GM12874 (cell line): ENCODE measurements around the gene MBNL1.

ENCODE experiments used
- TF ChIP-seq, protein P1 (sequence below): IDR thresholded peaks from 2 replicates; pipeline ENCODE4 v1.5.1; 2011; ENCODE audit warnings: low read depth, mild to moderate bottlenecking, control low read depth, low read length, moderate library complexity; ENCODE audit not compliant: insufficient read depth

The MBNL1 gene

DNA sequence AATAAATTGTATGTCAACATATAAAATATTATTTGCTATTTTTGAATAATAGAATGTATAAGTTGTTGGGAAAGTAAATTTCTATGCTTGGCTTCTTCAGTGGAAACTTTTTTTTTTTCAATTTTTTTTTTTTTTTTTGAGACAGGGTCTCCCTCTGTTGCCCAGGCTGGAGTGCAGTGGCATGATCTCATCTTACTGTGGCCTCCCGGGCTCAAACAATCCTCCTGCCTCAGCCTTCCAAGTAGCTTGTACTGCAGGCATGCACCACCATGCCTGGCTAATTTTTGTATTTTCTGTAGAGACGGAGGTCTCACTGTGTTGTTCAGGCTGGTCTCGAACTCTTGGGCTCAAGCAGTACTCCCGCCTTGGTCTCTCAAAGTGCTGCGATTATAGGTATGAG is 16.8 kb downstream of the MBNL1 start:
- TF ChIP-seq, protein P1, sequence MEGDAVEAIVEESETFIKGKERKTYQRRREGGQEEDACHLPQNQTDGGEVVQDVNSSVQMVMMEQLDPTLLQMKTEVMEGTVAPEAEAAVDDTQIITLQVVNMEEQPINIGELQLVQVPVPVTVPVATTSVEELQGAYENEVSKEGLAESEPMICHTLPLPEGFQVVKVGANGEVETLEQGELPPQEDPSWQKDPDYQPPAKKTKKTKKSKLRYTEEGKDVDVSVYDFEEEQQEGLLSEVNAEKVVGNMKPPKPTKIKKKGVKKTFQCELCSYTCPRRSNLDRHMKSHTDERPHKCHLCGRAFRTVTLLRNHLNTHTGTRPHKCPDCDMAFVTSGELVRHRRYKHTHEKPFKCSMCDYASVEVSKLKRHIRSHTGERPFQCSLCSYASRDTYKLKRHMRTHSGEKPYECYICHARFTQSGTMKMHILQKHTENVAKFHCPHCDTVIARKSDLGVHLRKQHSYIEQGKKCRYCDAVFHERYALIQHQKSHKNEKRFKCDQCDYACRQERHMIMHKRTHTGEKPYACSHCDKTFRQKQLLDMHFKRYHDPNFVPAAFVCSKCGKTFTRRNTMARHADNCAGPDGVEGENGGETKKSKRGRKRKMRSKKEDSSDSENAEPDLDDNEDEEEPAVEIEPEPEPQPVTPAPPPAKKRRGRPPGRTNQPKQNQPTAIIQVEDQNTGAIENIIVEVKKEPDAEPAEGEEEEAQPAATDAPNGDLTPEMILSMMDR: no peak

DNA sequence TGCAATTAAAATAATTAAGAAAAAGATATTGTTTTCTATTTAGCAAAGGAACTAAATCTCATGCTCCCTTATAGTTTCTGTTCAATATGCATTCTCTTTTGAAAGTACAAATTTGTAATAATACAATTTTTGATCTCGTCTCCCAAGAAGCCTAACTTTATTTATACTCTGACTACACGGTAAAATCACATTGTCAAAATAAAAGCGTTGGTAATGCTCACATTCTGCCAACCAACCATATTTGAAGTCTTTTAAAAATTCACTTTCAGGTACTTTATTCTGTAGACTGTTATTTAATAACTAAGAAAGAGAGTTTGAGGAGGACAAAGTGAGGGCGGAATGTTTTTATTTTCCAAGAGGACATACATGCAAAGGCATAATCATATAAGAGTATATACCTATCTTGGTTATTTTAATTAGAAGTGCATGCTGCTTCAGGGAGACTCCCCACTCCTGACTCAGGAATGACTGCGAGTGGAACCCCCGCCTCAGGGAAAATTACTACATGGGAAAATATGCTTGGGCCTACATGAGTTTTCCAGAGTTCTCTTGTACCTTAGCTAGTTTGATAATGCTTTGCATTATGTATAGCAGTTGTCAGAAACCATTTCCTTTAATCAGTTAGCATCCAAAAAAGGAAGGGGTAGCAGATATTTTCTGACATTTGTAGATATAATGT is 19.3 kb downstream of the MBNL1 start:
- TF ChIP-seq, protein P1: no peak

DNA sequence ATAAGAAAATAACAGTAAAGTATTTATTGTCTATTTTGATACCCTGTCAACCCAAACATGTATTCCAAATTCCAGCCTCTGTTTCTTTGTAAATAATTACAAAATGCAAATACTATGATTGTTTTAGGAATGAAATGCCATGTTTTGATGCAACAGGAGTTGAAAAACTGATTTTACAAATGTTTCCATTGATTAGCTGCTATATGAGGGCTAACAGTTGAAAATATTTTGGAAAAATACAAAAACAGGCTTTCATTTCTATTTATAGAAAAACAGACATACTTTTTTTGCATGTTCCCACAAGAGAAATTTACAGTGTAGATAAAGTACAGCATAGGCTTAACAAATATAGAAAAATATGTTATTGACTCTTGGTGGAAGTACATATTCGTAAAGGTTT is 20.0 kb downstream of the MBNL1 start:
- TF ChIP-seq, protein P1: no peak

DNA sequence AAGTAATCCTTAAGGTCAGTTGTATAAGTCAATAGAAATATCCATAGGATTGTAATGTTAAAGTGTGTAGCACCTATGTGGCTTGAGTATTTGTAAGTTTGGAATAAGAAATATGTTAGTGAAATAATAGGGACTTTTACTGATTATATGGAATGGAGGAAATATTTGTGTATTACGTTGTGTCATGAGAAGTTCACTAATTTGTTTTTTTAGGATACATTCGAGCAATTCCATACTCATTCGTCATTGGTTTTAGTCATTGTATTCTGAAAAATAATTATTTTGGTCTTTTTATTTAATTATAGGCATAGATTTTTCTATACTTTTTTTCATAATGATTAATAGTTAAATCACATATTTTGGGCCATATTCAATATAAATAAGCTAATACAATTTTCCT is 21.0 kb downstream of the MBNL1 start:
- TF ChIP-seq, protein P1: no peak

DNA sequence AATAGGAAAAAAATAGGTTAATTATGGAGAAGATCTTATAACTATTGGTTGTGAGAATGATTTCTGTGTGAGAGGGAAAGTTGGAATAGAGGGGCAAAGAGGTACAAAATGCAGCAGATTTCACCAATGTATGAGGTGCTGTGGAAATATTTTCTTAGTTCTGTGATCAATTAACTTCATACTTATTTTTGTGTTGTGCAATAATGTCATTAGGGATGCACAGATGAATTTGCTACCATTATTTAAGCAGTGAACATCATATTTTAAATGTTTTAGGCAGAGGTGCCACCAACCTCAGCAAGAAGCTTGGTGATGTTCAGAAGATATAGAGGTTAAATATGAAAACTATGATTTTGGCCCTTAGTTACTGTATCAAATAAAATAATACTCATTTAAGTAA is 21.6 kb downstream of the MBNL1 start:
- TF ChIP-seq, protein P1: no peak

DNA sequence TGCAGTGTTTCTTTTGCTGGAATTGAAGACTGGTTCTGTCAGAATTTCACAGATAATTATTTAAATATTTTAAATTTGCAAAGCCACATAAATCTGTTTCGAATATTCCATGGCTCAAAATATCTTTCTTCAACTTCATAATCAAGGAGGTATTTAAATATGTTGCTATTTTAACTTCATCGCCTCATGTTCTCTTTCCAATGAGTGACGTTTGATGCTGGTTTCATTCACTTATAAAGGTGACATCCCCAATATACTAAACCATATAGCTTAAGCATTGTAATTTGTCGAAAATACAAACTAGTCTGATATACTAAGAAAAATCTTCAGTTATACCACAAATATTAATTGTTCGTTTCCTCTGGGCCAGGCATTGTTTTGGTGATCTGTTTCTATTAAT is 22.5 kb downstream of the MBNL1 start:
- TF ChIP-seq, protein P1: no peak

DNA sequence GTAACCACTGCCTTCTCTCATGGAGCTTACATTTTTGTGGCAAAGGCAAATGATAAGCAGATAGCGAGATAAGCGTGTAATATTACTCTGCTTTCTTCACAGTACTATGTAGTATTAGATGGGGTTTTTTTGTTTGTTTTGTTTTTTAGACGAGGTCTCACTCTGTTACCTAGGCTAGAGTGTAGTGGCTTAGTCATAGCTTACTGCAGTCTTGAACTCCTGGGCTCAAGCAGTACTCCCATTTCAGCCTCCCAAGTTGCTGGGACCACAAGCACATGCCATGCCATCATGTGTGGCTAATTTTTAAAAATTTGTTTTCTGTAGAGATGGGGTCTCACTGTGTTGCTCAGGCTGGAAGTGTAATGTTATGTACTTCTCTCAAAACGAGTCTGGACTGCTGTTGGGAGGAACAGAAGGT is 22.9 kb downstream of the MBNL1 start:
- TF ChIP-seq, protein P1: no peak
